22Rv1 (cell line): ENCODE results near the gene NXPE3.

Experiments used
- CTCF ChIP-seq: fragments of 450-650 bp; IDR thresholded peaks from 2 replicates; pipeline ENCODE4 v1.5.1; 2017; ENCODE audit warnings: mild to moderate bottlenecking
- ZFX ChIP-seq: fragments of 450-650 bp; IDR thresholded peaks from 2 replicates; pipeline ENCODE4 v1.6.1; 2017; ENCODE audit warnings: antibody characterized with exemption, borderline replicate concordance

DNA sequence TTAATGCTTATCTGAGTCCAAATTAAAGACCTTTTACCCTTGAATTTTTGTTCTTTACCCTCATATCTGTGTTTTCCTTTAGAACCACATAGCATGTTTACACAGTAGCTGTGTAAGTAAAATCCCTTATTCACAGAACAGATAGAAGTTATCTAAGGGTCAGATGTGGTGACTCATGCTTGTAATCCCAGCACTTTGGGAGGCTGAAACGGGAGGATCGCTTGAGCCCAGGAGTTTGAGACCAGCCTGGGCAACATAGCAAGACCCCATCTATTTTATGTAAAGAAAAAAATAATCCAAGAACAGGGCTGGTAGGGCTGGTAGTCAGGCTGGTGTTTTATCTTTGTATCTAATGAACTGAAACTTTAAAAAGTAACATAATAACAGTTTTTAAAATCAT, 23.2 kb downstream of the NXPE3 start:
- TF ChIP-seq CTCF (no peak), ZFX (no peak)
